Mesendoderm (in vitro differentiated cells): ENCODE measurements around the gene LCOR.
"Not testable (repeated sequence)": the region's sequence is repeated elsewhere in the genome, so short reads cannot be mapped to it uniquely, and the experiment has no call there.

Experiments used
- DNase-seq: peaks from one replicate; pipeline ENCODE4 v3.0.0; 2013
- H2AK5ac ChIP-seq: 2 replicates; pipeline ENCODE4 v1.6.1; 2013; ENCODE audit warnings: low read length, inconsistent platforms
- H2BK120ac ChIP-seq: 2 replicates; pipeline ENCODE4 v1.6.1; 2013; ENCODE audit warnings: low read depth, mild to moderate bottlenecking, low read length, moderate library complexity, mixed read lengths
- H2BK15ac ChIP-seq: replicated peaks from 2 replicates; pipeline ENCODE4 v1.6.1; 2013; ENCODE audit warnings: low read depth, mild to moderate bottlenecking, moderate library complexity
- H2BK5ac ChIP-seq: 2 replicates; pipeline ENCODE4 v1.6.1; 2013; ENCODE audit warnings: low read length, inconsistent platforms
- H3K18ac ChIP-seq: 2 replicates; pipeline ENCODE4 v1.6.1; 2013; ENCODE audit warnings: mild to moderate bottlenecking, low read length, mixed read lengths
- H3K23ac ChIP-seq: one replicate; pipeline ENCODE4 v1.6.1; 2013; ENCODE audit warnings: low read length
- H3K27ac ChIP-seq: 2 replicates; pipeline ENCODE4 v1.5.1; 2013; ENCODE audit warnings: low read depth, mild to moderate bottlenecking, inconsistent platforms, low read length, moderate library complexity
- H3K27me3 ChIP-seq: 2 replicates; pipeline ENCODE4 v1.6.1; 2013; ENCODE audit warnings: low read length, control low read depth, mild to moderate bottlenecking, inconsistent platforms; ENCODE audit not compliant: insufficient read depth, poor library complexity
- H3K36me3 ChIP-seq: 2 replicates; pipeline ENCODE4 v1.6.1; 2013; ENCODE audit warnings: low read length, inconsistent platforms; ENCODE audit not compliant: control insufficient read depth, insufficient read depth
- H3K4ac ChIP-seq: one replicate; pipeline ENCODE4 v1.6.1; 2013; ENCODE audit warnings: low read depth, mild to moderate bottlenecking, low read length, moderate library complexity
- H3K4me1 ChIP-seq: 2 replicates; pipeline ENCODE4 v1.6.1; 2013; ENCODE audit warnings: low read depth, low read length, inconsistent platforms; ENCODE audit not compliant: control insufficient read depth
- H3K4me2 ChIP-seq: 2 replicates; pipeline ENCODE4 v1.6.1; 2013; ENCODE audit warnings: low read length
- H3K4me3 ChIP-seq: 2 replicates; pipeline ENCODE4 v1.5.1; 2013; ENCODE audit warnings: mild to moderate bottlenecking, low read length
- H3K56ac ChIP-seq: one replicate; pipeline ENCODE4 v1.6.1; 2013; ENCODE audit warnings: low read length
- H3K79me1 ChIP-seq: 2 replicates; pipeline ENCODE4 v1.6.1; 2013; ENCODE audit warnings: low read length, inconsistent platforms
- H3K79me2 ChIP-seq: 2 replicates; pipeline ENCODE4 v1.6.1; 2013; ENCODE audit warnings: mild to moderate bottlenecking, low read length; ENCODE audit not compliant: control insufficient read depth, insufficient read depth
- H3K9ac ChIP-seq: 2 replicates; pipeline ENCODE4 v1.6.1; 2013; ENCODE audit warnings: low read length, inconsistent platforms
- H4K5ac ChIP-seq: one replicate; pipeline ENCODE4 v1.6.1; 2013; ENCODE audit warnings: low read length
- H4K8ac ChIP-seq: one replicate; pipeline ENCODE4 v1.6.1; 2013; ENCODE audit warnings: low read depth, mild to moderate bottlenecking, control low read depth, low read length, moderate library complexity
- WGBS: extraction: QIAGEN DNeasy Blood & Tissue Kit; methylation state at CpG from one replicate; pipeline ENCODE4 v1.1.7; 2013; ENCODE audit warnings: low lambda C conversion rate, missing lambda C conversion rate; ENCODE audit not compliant: insufficient coverage; ENCODE audit errors: extremely low coverage; 5-methylcytosine and 5-hydroxymethylcytosine counted together

LCOR gene

DNA sequence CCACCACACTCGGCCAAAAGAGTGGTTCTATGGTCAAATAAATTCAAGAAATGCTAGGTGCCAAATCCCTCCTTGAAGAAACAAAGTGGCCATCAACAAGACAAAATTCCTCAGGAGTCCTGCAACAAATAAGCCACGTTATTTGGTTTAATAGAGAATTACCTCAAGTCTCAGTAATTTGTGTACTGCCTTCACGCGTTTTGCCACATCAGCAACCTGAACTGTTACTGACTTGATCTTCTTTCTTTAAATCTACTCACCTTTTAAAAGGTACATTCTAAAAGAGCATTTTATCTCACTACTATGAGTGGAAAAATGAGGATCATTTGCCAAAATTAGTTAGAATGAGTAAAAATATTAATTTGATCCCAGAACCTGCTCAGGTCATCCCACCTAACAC lies 34.6 kb upstream of the LCOR start:
- no peaks in the 10 kb centered on the region for H3K4me1 ChIP-seq
- no peak overlapping the region for H4K5ac ChIP-seq
- H2BK5ac ChIP-seq, result no peak overlapping the region
- H3K79me1 ChIP-seq, result no peaks in the 10 kb centered on the region
- H3K27ac ChIP-seq, result no peak overlapping the region
- no peaks in the 10 kb centered on the region for H3K79me2 ChIP-seq
- H4K8ac ChIP-seq, result no peak overlapping the region
- DNase-seq, result no peak
- H3K4ac ChIP-seq, result no peak overlapping the region
- H3K27me3 ChIP-seq, result no peaks in the 10 kb centered on the region
- no peak overlapping the region for H2BK15ac ChIP-seq
- no peaks in the 10 kb centered on the region for H3K36me3 ChIP-seq
- no peak overlapping the region for H3K56ac ChIP-seq
- no peak overlapping the region for H3K4me3 ChIP-seq
- no peak overlapping the region for H3K4me2 ChIP-seq
- H2BK120ac ChIP-seq, result no peak overlapping the region
- H2AK5ac ChIP-seq, result no peak overlapping the region
- no peak overlapping the region for H3K23ac ChIP-seq
- no CpG with 5 or more reads among the region's 4 CpGs for WGBS
- H3K18ac ChIP-seq, result no peak overlapping the region
- H3K9ac ChIP-seq, result no peak overlapping the region

DNA sequence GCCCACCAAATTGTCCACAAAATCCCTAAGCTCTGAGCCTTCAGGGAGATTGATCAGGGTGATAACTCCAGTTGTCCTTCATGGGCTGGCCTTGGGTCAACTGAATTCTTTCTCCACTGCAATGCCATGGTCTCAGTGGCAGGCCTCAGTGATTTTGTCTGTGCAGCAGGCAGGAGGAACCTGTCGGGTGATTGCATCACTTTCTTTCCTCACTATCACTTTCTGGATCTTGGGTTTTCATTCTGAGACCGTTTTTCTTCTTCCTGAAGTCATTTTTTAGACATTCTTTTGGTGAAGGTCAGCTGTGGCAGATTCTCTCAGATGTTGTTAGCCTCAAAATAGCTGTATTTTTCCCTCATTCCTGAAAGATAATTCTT lies 28.8 kb upstream of the LCOR start:
- no peak overlapping the region for H3K18ac ChIP-seq
- no peaks in the 10 kb centered on the region for H3K36me3 ChIP-seq
- no peak overlapping the region for H3K23ac ChIP-seq
- no peak overlapping the region for H3K4me2 ChIP-seq
- H2BK15ac ChIP-seq, result no peak overlapping the region
- no peak overlapping the region for H3K56ac ChIP-seq
- no peak overlapping the region for H2AK5ac ChIP-seq
- no CpG with 5 or more reads among the region's 2 CpGs for WGBS
- no peak overlapping the region for H4K5ac ChIP-seq
- H2BK5ac ChIP-seq, result no peak overlapping the region
- no peak overlapping the region for H4K8ac ChIP-seq
- no peaks in the 10 kb centered on the region for H3K27me3 ChIP-seq
- no peaks in the 10 kb centered on the region for H3K4me1 ChIP-seq
- H3K4me3 ChIP-seq, result no peak overlapping the region
- no peak overlapping the region for H3K4ac ChIP-seq
- no peak for DNase-seq
- no peak overlapping the region for H2BK120ac ChIP-seq
- no peaks in the 10 kb centered on the region for H3K79me1 ChIP-seq
- no peak overlapping the region for H3K9ac ChIP-seq
- H3K79me2 ChIP-seq, result no peaks in the 10 kb centered on the region
- H3K27ac ChIP-seq, result no peak overlapping the region

DNA sequence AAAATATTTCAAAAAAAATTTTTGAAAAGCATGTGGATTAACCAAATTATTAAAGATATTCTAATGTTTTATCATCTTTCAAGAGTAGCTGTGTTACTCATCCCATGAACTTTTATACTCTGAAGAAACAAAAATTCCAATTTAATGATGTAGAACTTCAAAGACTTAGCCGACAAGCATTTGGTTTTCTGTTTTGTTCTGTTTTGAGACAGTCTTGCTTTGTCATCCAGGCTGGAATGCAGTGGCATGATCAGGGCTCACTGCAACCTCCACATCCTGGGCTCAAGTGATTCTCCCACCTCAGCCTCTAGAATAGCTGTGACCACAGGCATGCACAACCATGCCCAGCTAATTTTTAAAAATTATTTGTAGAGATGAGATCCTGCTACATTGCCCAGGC lies 17.8 kb upstream of the LCOR start:
- no peak overlapping the region for H3K4me3 ChIP-seq
- H2BK120ac ChIP-seq, result no peak overlapping the region
- H3K23ac ChIP-seq, result no peak overlapping the region
- no peak overlapping the region for H4K8ac ChIP-seq
- H3K4ac ChIP-seq, result no peak overlapping the region
- no CpG with 5 or more reads among the region's 1 CpG for WGBS
- H3K36me3 ChIP-seq, result no peaks in the 10 kb centered on the region
- H3K79me1 ChIP-seq, result no peaks in the 10 kb centered on the region
- H2BK5ac ChIP-seq, result no peak overlapping the region
- H3K56ac ChIP-seq, result no peak overlapping the region
- H2AK5ac ChIP-seq, result no peak overlapping the region
- H3K27ac ChIP-seq, result no peak overlapping the region
- no peaks in the 10 kb centered on the region for H3K79me2 ChIP-seq
- H3K18ac ChIP-seq, result no peak overlapping the region
- H4K5ac ChIP-seq, result no peak overlapping the region
- no peak overlapping the region for H2BK15ac ChIP-seq
- H3K9ac ChIP-seq, result no peak overlapping the region
- no peak for DNase-seq
- H3K27me3 ChIP-seq, result no peaks in the 10 kb centered on the region
- no peaks in the 10 kb centered on the region for H3K4me1 ChIP-seq
- H3K4me2 ChIP-seq, result no peak overlapping the region

- H3K4me3 ChIP-seq, H3K18ac ChIP-seq, H3K4me1 ChIP-seq, H3K56ac ChIP-seq, H2BK15ac ChIP-seq, H3K9ac ChIP-seq, H4K8ac ChIP-seq, H3K23ac ChIP-seq, H3K79me2 ChIP-seq, H4K5ac ChIP-seq, H2AK5ac ChIP-seq, DNase-seq, H3K27ac ChIP-seq, H3K27me3 ChIP-seq, H2BK5ac ChIP-seq, H3K4me2 ChIP-seq, H3K4ac ChIP-seq, H3K79me1 ChIP-seq, H2BK120ac ChIP-seq, H3K36me3 ChIP-seq: not testable (repeated sequence)
- no CpG with 5 or more reads among the region's 12 CpGs for WGBS
These were observed 13.1 kb upstream of the LCOR start for GRCh38 chr10:96818971-96819370.

- WGBS, result no CpG with 5 or more reads among the region's 5 CpGs
These were observed 11.3 kb upstream of the LCOR start for GRCh38 chr10:96820765-96821164.

DNA sequence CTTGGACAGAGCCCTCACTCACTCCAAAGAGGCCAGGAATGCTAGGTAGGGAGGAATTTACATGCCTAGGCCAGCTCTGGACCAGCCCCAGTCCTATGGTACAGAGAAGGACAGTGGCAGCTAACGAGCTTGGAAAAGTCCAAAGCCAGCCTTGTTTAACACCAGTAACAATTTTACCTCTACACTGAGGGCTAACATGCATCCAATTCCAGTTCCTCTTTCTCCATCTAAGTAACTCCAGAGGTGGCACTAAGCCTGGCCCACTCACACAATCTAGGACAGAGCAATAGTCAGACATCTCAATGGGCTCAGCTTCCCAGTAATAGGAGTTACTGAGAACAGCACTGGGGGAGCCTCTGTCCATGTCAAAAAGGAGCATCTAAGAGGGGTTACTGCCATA lies 5.7 kb upstream of the LCOR start:
- H3K79me1 ChIP-seq, result no peaks in the 10 kb centered on the region
- DNase-seq, result no peak
- no peaks in the 10 kb centered on the region for H3K36me3 ChIP-seq
- H2BK15ac ChIP-seq, result no peak overlapping the region
- H4K8ac ChIP-seq, result no peak overlapping the region
- no peak overlapping the region for H3K4ac ChIP-seq
- H3K4me1 ChIP-seq, result no peaks in the 10 kb centered on the region
- no peaks in the 10 kb centered on the region for H3K27me3 ChIP-seq
- H3K27ac ChIP-seq, result no peak overlapping the region
- no peak overlapping the region for H4K5ac ChIP-seq
- no peaks in the 10 kb centered on the region for H3K79me2 ChIP-seq
- H3K4me3 ChIP-seq, result no peak overlapping the region
- H3K4me2 ChIP-seq, result no peak overlapping the region
- H2AK5ac ChIP-seq, result no peak overlapping the region
- no CpG with 5 or more reads among the region's 1 CpG for WGBS
- H3K56ac ChIP-seq, result no peak overlapping the region
- H3K18ac ChIP-seq, result no peak overlapping the region
- no peak overlapping the region for H3K9ac ChIP-seq
- H2BK120ac ChIP-seq, result no peak overlapping the region
- H2BK5ac ChIP-seq, result no peak overlapping the region
- no peak overlapping the region for H3K23ac ChIP-seq

More at GRCh38 chr10:96820765-96821164, 11.3 kb upstream of the LCOR start:
- Histone ChIP-seq H2BK5ac (no peak overlapping the region), H3K79me2 (no peaks in the 10 kb centered on the region), H3K4ac (no peak overlapping the region), H2AK5ac (no peak overlapping the region), H3K9ac (no peak overlapping the region), H3K56ac (no peak overlapping the region), H3K36me3 (no peaks in the 10 kb centered on the region), H3K4me2 (no peak overlapping the region), H4K5ac (no peak overlapping the region), H3K23ac (no peak overlapping the region), H4K8ac (no peak overlapping the region), H3K27ac (no peak overlapping the region), H3K79me1 (no peaks in the 10 kb centered on the region), H2BK15ac (no peak overlapping the region), H3K4me1 (no peaks in the 10 kb centered on the region), H3K4me3 (no peak overlapping the region), H3K18ac (no peak overlapping the region), H2BK120ac (no peak overlapping the region), H3K27me3 (no peaks in the 10 kb centered on the region)
- DNase-seq, result no peak
